ENCODE results near the gene SEMA5B.

Gene SEMA5B

GRCh38 chr3:122912772-122913538 is 114.6 kb downstream of the SEMA5B start:
- TF ChIP-seq CTCF (IDR thresholded peaks at IDR 0.05; ENCODE audit: low read depth, low read length), result no peak
- no peak overlapping the region for H3K4me3 ChIP-seq (ENCODE audit: low read depth, low read length)

- H3K4me3 ChIP-seq (ENCODE audit: low read depth, low read length), result no peak overlapping the region
- TF ChIP-seq CTCF (IDR thresholded peaks at IDR 0.05; ENCODE audit: low read depth, low read length), result no peak
These were observed 115.7 kb downstream of the SEMA5B start for GRCh38 chr3:122911901-122912300.

- H3K4me3 ChIP-seq (ENCODE audit: low read depth, low read length), result no peak overlapping the region
- no peak for TF ChIP-seq CTCF (IDR thresholded peaks at IDR 0.05; ENCODE audit: low read depth, low read length)
These were observed 119.3 kb downstream of the SEMA5B start for GRCh38 chr3:122908251-122908650.

GRCh38 chr3:122907471-122907870 is 120.1 kb downstream of the SEMA5B start:
- no peak overlapping the region for H3K4me3 ChIP-seq (ENCODE audit: low read depth, low read length)
- no peak for TF ChIP-seq CTCF (IDR thresholded peaks at IDR 0.05; ENCODE audit: low read depth, low read length)

- no peak overlapping the region for H3K4me3 ChIP-seq (ENCODE audit: low read depth, low read length)
- TF ChIP-seq CTCF (IDR thresholded peaks at IDR 0.05; ENCODE audit: low read depth, low read length), result no peak
These were observed 124.4 kb downstream of the SEMA5B start for GRCh38 chr3:122903171-122903570.

- TF ChIP-seq CTCF (IDR thresholded peaks at IDR 0.05; ENCODE audit: low read depth, low read length), result no peak
- H3K4me3 ChIP-seq (ENCODE audit: low read depth, low read length), result no peak overlapping the region
These were observed 125.2 kb downstream of the SEMA5B start for GRCh38 chr3:122902326-122902725.

GRCh38 chr3:122898298-122898697 is 129.3 kb downstream of the SEMA5B start:
- no peak overlapping the region for H3K4me3 ChIP-seq (ENCODE audit: low read depth, low read length)
- TF ChIP-seq CTCF (IDR thresholded peaks at IDR 0.05; ENCODE audit: low read depth, low read length), result no peak

Data from WI38 (cell line).